ENCODE data around the gene KIFAP3.

DNA sequence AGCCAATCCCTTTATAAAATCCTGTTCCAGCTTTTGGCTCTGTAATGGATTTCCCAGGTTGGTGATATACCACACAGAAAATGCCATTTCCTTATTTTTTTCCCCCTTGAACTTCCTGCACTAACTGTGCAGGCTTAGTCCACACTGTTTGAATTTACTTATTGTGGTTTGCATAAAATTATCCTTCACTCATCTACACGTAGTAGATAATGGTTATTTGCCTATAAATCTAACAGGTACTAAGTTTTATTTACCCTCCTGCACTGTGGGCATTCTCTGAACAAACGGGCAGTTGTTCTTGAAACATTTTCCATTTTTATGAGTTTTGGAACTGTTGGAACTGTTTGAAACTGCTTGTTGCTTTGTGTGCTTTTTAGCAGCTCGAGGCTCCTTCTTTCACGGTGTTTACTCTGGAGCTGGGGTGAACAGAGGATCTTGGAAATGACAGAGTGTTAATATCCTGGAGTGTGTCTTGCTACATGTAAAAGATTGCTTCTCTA is 23.0 kb upstream of the KIFAP3 start:
- TF ChIP-seq, protein P1, sequence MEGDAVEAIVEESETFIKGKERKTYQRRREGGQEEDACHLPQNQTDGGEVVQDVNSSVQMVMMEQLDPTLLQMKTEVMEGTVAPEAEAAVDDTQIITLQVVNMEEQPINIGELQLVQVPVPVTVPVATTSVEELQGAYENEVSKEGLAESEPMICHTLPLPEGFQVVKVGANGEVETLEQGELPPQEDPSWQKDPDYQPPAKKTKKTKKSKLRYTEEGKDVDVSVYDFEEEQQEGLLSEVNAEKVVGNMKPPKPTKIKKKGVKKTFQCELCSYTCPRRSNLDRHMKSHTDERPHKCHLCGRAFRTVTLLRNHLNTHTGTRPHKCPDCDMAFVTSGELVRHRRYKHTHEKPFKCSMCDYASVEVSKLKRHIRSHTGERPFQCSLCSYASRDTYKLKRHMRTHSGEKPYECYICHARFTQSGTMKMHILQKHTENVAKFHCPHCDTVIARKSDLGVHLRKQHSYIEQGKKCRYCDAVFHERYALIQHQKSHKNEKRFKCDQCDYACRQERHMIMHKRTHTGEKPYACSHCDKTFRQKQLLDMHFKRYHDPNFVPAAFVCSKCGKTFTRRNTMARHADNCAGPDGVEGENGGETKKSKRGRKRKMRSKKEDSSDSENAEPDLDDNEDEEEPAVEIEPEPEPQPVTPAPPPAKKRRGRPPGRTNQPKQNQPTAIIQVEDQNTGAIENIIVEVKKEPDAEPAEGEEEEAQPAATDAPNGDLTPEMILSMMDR (conservative IDR thresholded peaks at IDR 0.05; ENCODE audit: low read length) = no peak
- no peak for TF ChIP-seq EZH2phosphoT487 (IDR thresholded peaks at IDR 0.05; ENCODE audit: borderline replicate concordance, low read depth, low read length)

All from OCI-LY7 (cell line).